Measurements from ENCODE around the gene CLRN3.

Gene CLRN3

DNA sequence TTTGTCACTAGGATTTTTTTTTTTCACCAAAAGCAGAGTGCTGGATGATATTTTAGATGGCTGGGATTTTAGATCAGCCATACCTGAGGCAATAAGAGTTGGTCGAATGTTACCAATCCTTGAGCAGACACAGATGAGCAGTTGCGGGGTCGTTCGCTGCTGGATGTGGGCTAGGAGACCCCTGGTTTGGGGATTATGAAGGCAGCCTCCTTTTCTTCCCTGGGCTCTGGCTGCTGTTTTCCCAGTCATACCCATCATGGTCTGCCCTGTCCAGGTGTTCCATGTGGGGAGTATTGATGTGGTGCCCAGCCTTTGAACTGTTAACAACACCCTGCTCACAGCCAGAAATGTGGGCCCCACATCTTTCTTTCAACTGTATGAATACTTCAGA is 19.1 kb upstream of the CLRN3 start:
- TF ChIP-seq, protein P1, sequence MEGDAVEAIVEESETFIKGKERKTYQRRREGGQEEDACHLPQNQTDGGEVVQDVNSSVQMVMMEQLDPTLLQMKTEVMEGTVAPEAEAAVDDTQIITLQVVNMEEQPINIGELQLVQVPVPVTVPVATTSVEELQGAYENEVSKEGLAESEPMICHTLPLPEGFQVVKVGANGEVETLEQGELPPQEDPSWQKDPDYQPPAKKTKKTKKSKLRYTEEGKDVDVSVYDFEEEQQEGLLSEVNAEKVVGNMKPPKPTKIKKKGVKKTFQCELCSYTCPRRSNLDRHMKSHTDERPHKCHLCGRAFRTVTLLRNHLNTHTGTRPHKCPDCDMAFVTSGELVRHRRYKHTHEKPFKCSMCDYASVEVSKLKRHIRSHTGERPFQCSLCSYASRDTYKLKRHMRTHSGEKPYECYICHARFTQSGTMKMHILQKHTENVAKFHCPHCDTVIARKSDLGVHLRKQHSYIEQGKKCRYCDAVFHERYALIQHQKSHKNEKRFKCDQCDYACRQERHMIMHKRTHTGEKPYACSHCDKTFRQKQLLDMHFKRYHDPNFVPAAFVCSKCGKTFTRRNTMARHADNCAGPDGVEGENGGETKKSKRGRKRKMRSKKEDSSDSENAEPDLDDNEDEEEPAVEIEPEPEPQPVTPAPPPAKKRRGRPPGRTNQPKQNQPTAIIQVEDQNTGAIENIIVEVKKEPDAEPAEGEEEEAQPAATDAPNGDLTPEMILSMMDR (IDR thresholded peaks at IDR 0.05; ENCODE audit: borderline replicate concordance, insufficient read depth, low read depth, low read length): no peak
- no peak overlapping the region for H3K4me3 ChIP-seq (ENCODE audit: low read depth, low read length)

- TF ChIP-seq, protein P1 (IDR thresholded peaks at IDR 0.05; ENCODE audit: borderline replicate concordance, insufficient read depth, low read depth, low read length): no peak
Observed at GRCh38 chr10:127911218-127911866, 18.6 kb upstream of the CLRN3 start.

GRCh38 chr10:127910464-127910770 is 17.7 kb upstream of the CLRN3 start:
- TF ChIP-seq, protein P1 (IDR thresholded peaks at IDR 0.05; ENCODE audit: borderline replicate concordance, insufficient read depth, low read depth, low read length): no peak
- H3K4me3 ChIP-seq (ENCODE audit: low read depth, low read length): no peak overlapping the region

More at GRCh38 chr10:127911218-127911866, 18.6 kb upstream of the CLRN3 start:
- H3K4me3 ChIP-seq (ENCODE audit: low read depth, low read length): no peak overlapping the region

GRCh38 chr10:127909716-127910463 is 17.1 kb upstream of the CLRN3 start:
- no peak overlapping the region for H3K4me3 ChIP-seq (ENCODE audit: low read depth, low read length)
- TF ChIP-seq, protein P1 (IDR thresholded peaks at IDR 0.05; ENCODE audit: borderline replicate concordance, insufficient read depth, low read depth, low read length): no peak

DNA sequence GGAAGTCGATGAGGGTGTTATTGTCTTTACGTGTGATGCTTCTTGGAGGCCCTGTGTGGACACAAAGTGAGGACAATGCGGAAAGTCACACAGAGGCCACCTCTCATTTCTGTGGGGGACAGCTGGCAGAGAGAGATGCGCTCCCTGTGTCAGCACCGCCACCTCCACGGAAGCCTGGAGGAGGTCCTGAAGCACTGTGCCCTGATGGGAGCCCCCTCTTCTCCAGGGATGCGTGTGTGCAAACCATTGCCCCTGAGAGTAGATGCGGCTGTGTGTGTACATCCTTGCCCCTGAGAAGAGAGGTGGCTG is 16.2 kb upstream of the CLRN3 start:
- TF ChIP-seq, protein P1 (IDR thresholded peaks at IDR 0.05; ENCODE audit: borderline replicate concordance, insufficient read depth, low read depth, low read length): no peak
- no peak overlapping the region for H3K4me3 ChIP-seq (ENCODE audit: low read depth, low read length)

DNA sequence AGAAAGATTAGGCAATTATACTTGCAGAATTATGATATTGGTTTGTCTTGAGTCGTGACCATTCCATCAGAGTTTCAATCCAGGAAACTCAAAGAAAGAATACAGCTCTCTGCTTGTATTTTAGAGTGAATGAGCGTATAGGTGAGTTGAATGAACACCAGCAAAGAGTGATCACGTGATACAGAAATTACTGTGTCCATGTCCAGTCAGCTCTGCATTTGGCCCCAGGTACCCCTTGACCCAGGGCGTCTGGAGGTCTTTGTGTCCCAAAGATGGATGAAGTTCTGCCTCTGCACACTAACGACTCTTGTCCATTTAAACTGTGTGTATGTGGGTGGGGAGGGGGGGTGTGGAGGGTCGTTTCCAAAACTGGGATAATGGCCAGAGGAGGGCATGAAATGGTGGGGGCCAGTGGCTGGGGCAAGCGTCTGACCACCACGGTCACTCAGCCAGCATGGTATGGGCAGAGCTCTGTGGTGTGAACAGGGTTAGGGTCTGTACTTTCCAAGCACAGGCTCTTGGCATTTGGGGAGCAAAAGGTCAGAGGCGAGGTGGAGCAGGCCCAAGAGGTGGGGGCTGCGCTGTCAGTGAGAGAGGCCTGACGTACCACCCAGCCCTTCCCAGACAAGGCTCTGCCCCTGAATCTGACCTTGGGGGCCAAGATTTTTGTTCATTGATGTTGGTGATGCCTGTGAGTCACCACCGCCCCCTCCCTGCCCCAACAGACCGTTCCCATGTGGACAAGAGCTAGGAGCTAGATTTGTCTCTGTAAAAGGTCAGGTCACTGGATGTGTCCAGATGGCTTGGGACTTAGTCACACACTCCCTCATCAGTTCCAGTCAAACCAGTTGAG is 15.6 kb upstream of the CLRN3 start:
- no peak overlapping the region for H3K4me3 ChIP-seq (ENCODE audit: low read depth, low read length)
- TF ChIP-seq, protein P1 (IDR thresholded peaks at IDR 0.05; ENCODE audit: borderline replicate concordance, insufficient read depth, low read depth, low read length): no peak

Data from GM12875 (cell line).